A673 (cell line): Measurements from ENCODE around the gene COL5A3. TPM values are rescaled to one million over a fixed set of nuclear protein-coding genes. Genes with fewer than 3 reads are reported as not detected.

Experiments used
- BruUV-seq: library from RNA; stranded (reverse); fragments of 400-500 nt; replicated peaks from 2 replicates; lab custom pipeline; 2021; lab: Mats Ljungman, UMichigan
- CTCF ChIA-PET: fragments of 300-600 bp; sonication (Branson Sonifier 250); formaldehyde crosslinking; loops from one replicate; lab custom pipeline; 2022; ENCODE audit warnings: antibody characterized with exemption; lab: Charles Lee
- POLR2A ChIA-PET: fragments of 300-600 bp; sonication (Branson Sonifier 250); formaldehyde crosslinking; loops from one replicate; lab custom pipeline; 2022; ENCODE audit warnings: antibody characterized with exemption; ENCODE audit not compliant: low non-redundant PET; lab: Charles Lee
- DNase-seq: peaks from one replicate; pipeline ENCODE4 v3.0.0-alpha.2; 2015; ENCODE audit warnings: low spot score
- H3K27ac ChIP-seq: fragments of 200-600 bp; sonication (generic); 2 replicates; pipeline ENCODE4 v1.5.1; 2016; ENCODE audit warnings: mixed run types, low read depth, mild to moderate bottlenecking, mixed read lengths, antibody characterized with exemption, low read length; ENCODE audit not compliant: poor library complexity, severe bottlenecking
- H3K27me3 ChIP-seq: fragments of 200-600 bp; sonication (generic); replicated peaks from 2 replicates; pipeline ENCODE4 v1.6.1; 2017; ENCODE audit warnings: mixed run types, low read depth, mild to moderate bottlenecking, mixed read lengths, antibody characterized with exemption, low read length; ENCODE audit not compliant: insufficient read depth, poor library complexity
- H3K36me3 ChIP-seq: fragments of 200-600 bp; sonication (generic); 2 replicates; pipeline ENCODE4 v1.6.1; 2016; ENCODE audit warnings: mixed run types, mild to moderate bottlenecking, mixed read lengths, antibody characterized with exemption, low read length; ENCODE audit not compliant: insufficient read depth, poor library complexity, severe bottlenecking
- H3K4me1 ChIP-seq: fragments of 200-600 bp; sonication (generic); 2 replicates; pipeline ENCODE4 v1.6.1; 2017; ENCODE audit warnings: mixed run types, mild to moderate bottlenecking, mixed read lengths, antibody characterized with exemption, low read length; ENCODE audit not compliant: insufficient read depth, poor library complexity, severe bottlenecking
- H3K4me3 ChIP-seq: fragments of 200-600 bp; sonication (generic); 2 replicates; pipeline ENCODE4 v1.5.1; 2016; ENCODE audit warnings: low read depth, mixed run types, mild to moderate bottlenecking, mixed read lengths, low read length; ENCODE audit not compliant: poor library complexity, severe bottlenecking
- H3K9me3 ChIP-seq: fragments of 200-600 bp; sonication (generic); 2 replicates; pipeline ENCODE4 v1.6.1; 2016; ENCODE audit warnings: mixed run types, low read depth, mild to moderate bottlenecking, mixed read lengths, antibody characterized with exemption, low read length; ENCODE audit not compliant: poor library complexity, severe bottlenecking
- EZH2 ChIP-seq: fragments of 200-600 bp; sonication (generic); IDR thresholded peaks from 2 replicates; pipeline ENCODE4 v1.6.1; 2017; ENCODE audit warnings: borderline replicate concordance, low read depth, mild to moderate bottlenecking, mixed read lengths, antibody characterized with exemption, low read length; ENCODE audit not compliant: poor library complexity, severe bottlenecking
- intact Hi-C: fragments of 100-400 bp; cut with micrococcal nuclease; formaldehyde crosslinking; loops from one replicate; pipeline ENCODE4 v1.10.0; 2022; ENCODE audit not compliant: unreplicated experiment
- total RNA-seq: library from RNA; stranded (reverse); gene quantifications from 2 replicates; pipeline ENCODE4 v1.2.3, GENCODE V29; 2021
- TF ChIP-seq, protein P1 (sequence below): fragments of 300-800, 200-600 bp; sonication (generic); conservative IDR thresholded peaks from 2 replicates; pipeline ENCODE4 v1.5.1; 2017; ENCODE audit warnings: low read depth, mild to moderate bottlenecking, antibody characterized with exemption, low read length, moderate library complexity, mixed read lengths

COL5A3 gene
- total RNA-seq, 1 experiment from 2014 or later: 6.8 TPM

DNA sequence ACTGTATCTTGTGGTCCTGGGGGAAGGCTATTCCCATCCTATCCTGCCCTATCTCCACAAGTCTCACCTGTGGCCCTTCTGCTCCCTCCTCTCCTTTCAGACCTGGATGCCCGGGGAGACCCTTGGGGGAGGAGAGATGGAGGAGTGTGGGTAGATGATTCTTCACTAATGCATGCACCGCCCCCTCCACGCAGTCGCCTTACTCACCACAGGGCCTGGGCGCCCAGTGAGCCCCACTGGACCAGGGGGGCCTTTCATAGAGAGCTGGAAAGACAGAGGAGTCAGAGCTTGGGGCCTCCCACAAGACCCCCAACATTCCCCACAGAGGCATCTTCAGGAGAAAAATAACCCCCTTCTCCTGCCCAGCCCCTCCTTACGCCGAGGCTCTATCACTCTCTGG, 14.3 kb downstream of the COL5A3 start:
- ChIA-PET CTCF (no interaction called here), POLR2A (no interaction called here)
- H3K27ac ChIP-seq: no peak overlapping the region
- no peaks in the 10 kb centered on the region for H3K36me3 ChIP-seq
- H3K27me3 ChIP-seq: no peaks in the 10 kb centered on the region
- H3K4me1 ChIP-seq: peaks cover 3% of the 10 kb centered on the region
- no peak overlapping the region for H3K4me3 ChIP-seq
- BruUV-seq: no TSS peak
- no peaks in the 10 kb centered on the region for H3K9me3 ChIP-seq
- intact Hi-C loops: no loop called here
- no peak for DNase-seq
- TF ChIP-seq EZH2: no peak
- TF ChIP-seq, protein P1, sequence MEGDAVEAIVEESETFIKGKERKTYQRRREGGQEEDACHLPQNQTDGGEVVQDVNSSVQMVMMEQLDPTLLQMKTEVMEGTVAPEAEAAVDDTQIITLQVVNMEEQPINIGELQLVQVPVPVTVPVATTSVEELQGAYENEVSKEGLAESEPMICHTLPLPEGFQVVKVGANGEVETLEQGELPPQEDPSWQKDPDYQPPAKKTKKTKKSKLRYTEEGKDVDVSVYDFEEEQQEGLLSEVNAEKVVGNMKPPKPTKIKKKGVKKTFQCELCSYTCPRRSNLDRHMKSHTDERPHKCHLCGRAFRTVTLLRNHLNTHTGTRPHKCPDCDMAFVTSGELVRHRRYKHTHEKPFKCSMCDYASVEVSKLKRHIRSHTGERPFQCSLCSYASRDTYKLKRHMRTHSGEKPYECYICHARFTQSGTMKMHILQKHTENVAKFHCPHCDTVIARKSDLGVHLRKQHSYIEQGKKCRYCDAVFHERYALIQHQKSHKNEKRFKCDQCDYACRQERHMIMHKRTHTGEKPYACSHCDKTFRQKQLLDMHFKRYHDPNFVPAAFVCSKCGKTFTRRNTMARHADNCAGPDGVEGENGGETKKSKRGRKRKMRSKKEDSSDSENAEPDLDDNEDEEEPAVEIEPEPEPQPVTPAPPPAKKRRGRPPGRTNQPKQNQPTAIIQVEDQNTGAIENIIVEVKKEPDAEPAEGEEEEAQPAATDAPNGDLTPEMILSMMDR: no peak

DNA sequence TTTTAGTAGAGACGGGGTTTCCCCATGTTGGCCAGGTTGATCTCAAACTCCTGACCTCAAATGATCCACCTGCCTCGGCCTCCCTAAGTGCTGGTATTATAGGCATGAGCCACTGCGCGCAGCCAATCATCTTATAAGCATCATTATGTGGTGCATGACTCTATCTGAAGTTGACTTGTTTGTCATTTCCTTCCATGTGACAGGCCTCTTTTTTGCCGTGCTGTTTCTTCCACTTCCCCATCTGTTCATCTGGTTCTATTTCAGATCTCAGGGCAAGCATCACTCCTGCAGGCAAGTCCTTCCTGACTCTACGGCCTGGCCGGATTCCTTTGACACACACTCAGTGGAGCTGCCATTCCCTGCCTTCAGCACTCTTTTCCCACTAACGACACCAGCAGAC, 15.2 kb downstream of the COL5A3 start:
- Histone ChIP-seq H3K27ac (no peak overlapping the region), H3K4me1 (no peaks in the 10 kb centered on the region), H3K36me3 (no peaks in the 10 kb centered on the region), H3K4me3 (no peak overlapping the region), H3K9me3 (no peaks in the 10 kb centered on the region), H3K27me3 (no peaks in the 10 kb centered on the region)
- no peak for DNase-seq
- no TSS peak for BruUV-seq
- intact Hi-C loops: no loop called here
- ChIA-PET POLR2A (no interaction called here), CTCF (no interaction called here)
- TF ChIP-seq, protein P1: no peak
- no peak for TF ChIP-seq EZH2

DNA sequence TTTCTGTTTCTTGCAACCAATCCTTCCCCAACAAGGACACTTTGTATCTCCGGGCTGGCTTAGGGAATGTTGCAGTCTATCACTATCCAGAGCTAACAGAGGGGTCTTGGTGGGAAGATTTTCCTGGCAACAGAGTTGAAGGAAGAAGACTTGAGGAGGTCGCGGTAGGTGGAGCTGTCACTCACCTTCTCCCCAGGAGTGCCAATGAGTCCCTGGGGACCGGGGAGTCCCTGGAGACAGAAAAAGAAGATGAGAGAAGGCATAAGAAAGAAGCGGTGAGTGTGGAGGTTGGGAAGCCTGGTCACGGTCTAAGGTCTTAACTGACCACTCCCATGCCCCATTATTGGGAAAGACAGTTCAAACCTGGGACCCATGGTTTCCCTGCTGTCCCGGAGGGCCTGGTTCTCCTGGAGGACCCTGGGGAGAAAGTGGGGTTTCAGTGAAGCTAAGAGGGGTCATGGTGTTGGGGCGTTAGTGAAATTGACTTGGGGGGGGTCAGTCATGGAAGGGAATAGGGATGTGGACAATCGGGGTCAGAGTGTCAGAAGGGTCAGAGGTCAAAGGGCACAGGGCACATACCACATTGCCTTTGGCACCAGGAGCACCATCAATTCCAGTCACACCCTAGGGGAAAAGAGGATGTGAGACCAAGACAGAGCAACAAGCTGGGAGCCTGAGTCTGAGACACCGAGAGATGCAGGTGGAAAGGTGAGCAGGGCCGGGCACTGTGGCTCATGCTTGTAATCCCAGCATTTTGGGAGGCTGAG, 18.7 kb downstream of the COL5A3 start:
- Histone ChIP-seq H3K27ac (no peak overlapping the region), H3K27me3 (no peaks in the 10 kb centered on the region), H3K36me3 (no peaks in the 10 kb centered on the region), H3K4me1 (no peaks in the 10 kb centered on the region), H3K4me3 (no peak overlapping the region), H3K9me3 (no peaks in the 10 kb centered on the region)
- ChIA-PET CTCF (no interaction called here), POLR2A (no interaction called here)
- no peak for DNase-seq
- intact Hi-C loops: no loop called here
- BruUV-seq: no TSS peak
- TF ChIP-seq, protein P1: no peak
- no peak for TF ChIP-seq EZH2
